ENCODE data around the gene GOLGA6A. TPM values are rescaled to one million over a fixed set of nuclear protein-coding genes. Genes with fewer than 3 reads are reported as not detected.

Gene GOLGA6A
- total and polyA plus RNA-seq, 2 of the 13 experiments (the other 11 are each of a cell fraction or from before 2014, with no cell fraction given), result 0.04 to 0.22 TPM

DNA sequence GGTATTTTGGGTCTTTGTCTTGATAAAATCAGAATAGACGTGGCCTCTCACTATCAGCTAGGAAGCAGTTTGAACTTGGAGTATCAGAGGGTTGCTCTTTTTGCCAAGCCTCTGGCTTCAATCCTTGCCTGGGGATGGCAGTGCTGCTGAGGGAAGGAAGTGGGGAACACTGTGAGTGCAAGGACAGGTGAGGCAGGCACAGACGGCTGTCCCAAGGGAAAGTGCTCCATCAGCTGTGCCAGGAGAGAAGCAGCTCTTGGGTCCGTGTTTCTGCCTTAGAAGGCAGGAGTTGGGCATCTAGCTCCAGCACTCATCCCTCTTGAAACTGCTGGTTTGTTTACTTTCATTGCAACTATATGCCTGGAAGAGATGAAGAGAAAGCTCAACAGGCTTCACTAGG, 54.7 kb downstream of the GOLGA6A start (continued):
- TF ChIP-seq, protein P1, sequence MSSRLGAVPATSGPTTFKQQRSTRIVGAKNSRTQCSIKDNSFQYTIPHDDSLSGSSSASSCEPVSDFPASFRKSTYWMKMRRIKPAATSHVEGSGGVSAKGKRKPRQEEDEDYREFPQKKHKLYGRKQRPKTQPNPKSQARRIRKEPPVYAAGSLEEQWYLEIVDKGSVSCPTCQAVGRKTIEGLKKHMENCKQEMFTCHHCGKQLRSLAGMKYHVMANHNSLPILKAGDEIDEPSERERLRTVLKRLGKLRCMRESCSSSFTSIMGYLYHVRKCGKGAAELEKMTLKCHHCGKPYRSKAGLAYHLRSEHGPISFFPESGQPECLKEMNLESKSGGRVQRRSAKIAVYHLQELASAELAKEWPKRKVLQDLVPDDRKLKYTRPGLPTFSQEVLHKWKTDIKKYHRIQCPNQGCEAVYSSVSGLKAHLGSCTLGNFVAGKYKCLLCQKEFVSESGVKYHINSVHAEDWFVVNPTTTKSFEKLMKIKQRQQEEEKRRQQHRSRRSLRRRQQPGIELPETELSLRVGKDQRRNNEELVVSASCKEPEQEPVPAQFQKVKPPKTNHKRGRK (CRISPR knock-in tag; IDR thresholded peaks at IDR 0.05), result no peak
- TF ChIP-seq DNMT3B (CRISPR knock-in tag; conservative IDR thresholded peaks at IDR 0.05) (no peak), ZNF317 (CRISPR knock-in tag; IDR thresholded peaks at IDR 0.05) (no peak), KLF11 (CRISPR knock-in tag; IDR thresholded peaks at IDR 0.05) (no peak), PCBP2 (optimal IDR thresholded peaks at IDR 0.05; ENCODE audit: low read depth, low read length, poor library complexity, severe bottlenecking) (no peak), SALL1 (CRISPR knock-in tag; IDR thresholded peaks at IDR 0.05) (no peak), BRD4 (CRISPR knock-in tag; IDR thresholded peaks at IDR 0.05) (no peak), MZF1 (CRISPR knock-in tag; IDR thresholded peaks at IDR 0.05; ENCODE audit: borderline replicate concordance) (no peak), MXI1 (IDR thresholded peaks at IDR 0.05; ENCODE audit: borderline replicate concordance, low read depth, low read length) (no peak), NR3C1 (CRISPR knock-in tag; IDR thresholded peaks at IDR 0.05) (no peak), KAT7 (CRISPR knock-in tag; IDR thresholded peaks at IDR 0.05; ENCODE audit: borderline replicate concordance) (no peak)
- TF ChIP-seq, protein P2, sequence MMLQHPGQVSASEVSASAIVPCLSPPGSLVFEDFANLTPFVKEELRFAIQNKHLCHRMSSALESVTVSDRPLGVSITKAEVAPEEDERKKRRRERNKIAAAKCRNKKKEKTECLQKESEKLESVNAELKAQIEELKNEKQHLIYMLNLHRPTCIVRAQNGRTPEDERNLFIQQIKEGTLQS (CRISPR knock-in tag; IDR thresholded peaks at IDR 0.05), result no peak

DNA sequence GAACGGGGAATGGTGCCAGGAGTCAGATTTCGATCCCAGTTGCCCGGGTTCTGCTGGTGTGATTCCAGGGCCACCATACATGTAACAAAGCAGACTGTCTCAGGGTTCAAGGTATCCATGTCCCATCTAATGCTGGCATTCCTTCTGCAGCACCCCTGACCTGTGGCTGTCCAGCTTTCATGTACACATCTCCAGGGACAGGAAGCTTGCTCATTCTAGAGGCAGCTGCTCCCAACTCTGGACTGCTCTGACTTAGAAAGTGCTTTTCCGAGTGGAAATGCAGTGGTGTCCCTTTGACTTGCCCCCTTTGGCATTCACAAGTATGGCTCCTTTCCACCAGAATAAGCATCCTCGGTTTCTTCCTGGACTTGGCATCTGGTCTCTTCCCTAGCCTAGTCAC, 56.9 kb downstream of the GOLGA6A start:
- 98% methylated on average over 5 of the region's 5 CpGs for WGBS (ENCODE audit: low lambda C conversion rate)
- no peaks in the 10 kb centered on the region for H3K27me3 ChIP-seq (ENCODE audit: control insufficient read depth in 1 of 2, insufficient read depth in 2 of 2, low read length in 2 of 2)
- no peak for ATAC-seq

More for the DNA sequence above, 56.9 kb downstream of the GOLGA6A start:
- Histone ChIP-seq H3K27ac (ENCODE audit: extremely low read length, insufficient read depth, low read length) (no peak overlapping the region), H3K4me2 (ENCODE audit: low read depth, low read length) (no peak overlapping the region), H3K9ac (ENCODE audit: insufficient read depth, low read depth, low read length) (no peak overlapping the region), H2AFZ (ENCODE audit: low read length) (no peak overlapping the region), H3K79me2 (ENCODE audit: insufficient read depth, low read length) (no peaks in the 10 kb centered on the region), H3K36me3 (replicated peaks in 1 of 2; ENCODE audit: control insufficient read depth in 1 of 2, insufficient read depth in 2 of 2, low read length in 2 of 2) (peaks cover 16 to 42% of the 10 kb centered on the region in 2 experiments; a peak in 4 of 5 replicates), H3K4me3 (replicated peaks in 1 of 3; ENCODE audit: insufficient read depth in 1 of 3, low read depth in 2 of 3, low read length in 3 of 3) (no peak overlapping the region), H3K9me3 (ENCODE audit: low read length) (no peaks in the 10 kb centered on the region), H4K20me1 (ENCODE audit: insufficient read depth, low read length) (no peaks in the 10 kb centered on the region), H3K4me1 (ENCODE audit: insufficient read depth, low read length) (no peaks in the 10 kb centered on the region)
- FAIRE-seq (no peak), DNase-seq (ENCODE audit: low spot score) (no peak)
- intact Hi-C loops (cut with micrococcal nuclease; ENCODE audit: unreplicated experiment), result no loop called here
- TF ChIP-seq, protein P3, sequence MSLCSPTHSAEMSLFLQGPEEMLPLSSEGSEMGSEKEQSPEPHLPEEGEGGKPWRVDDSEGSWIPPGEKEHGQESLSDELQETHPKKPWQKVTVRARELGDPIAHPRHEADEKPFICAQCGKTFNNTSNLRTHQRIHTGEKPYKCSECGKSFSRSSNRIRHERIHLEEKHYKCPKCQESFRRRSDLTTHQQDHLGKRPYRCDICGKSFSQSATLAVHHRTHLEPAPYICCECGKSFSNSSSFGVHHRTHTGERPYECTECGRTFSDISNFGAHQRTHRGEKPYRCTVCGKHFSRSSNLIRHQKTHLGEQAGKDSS (CRISPR knock-in tag; IDR thresholded peaks at IDR 0.05; ENCODE audit: borderline replicate concordance, low read depth), result no peak
- TF ChIP-seq GTF3A (CRISPR knock-in tag; conservative IDR thresholded peaks at IDR 0.05), result no peak
- TF ChIP-seq SMAD1 (CRISPR knock-in tag; IDR thresholded peaks at IDR 0.05; ENCODE audit: borderline replicate concordance, low read depth), result no peak
- no peak for TF ChIP-seq ZNF777 (CRISPR knock-in tag; IDR thresholded peaks at IDR 0.05)
- no peak for TF ChIP-seq ZNF251 (CRISPR knock-in tag; IDR thresholded peaks at IDR 0.05)
- no peak for TF ChIP-seq ZSCAN20 (CRISPR knock-in tag; IDR thresholded peaks at IDR 0.05; ENCODE audit: borderline replicate concordance)
- no peak for TF ChIP-seq RCOR2 (CRISPR knock-in tag; IDR thresholded peaks at IDR 0.05)
- TF ChIP-seq ZKSCAN1 (IDR thresholded peaks at IDR 0.05; ENCODE audit: low read length), result no peak
- BruUV-seq (replicated peaks), result no TSS peak
- ChIA-PET POLR2A (no interaction called here), CTCF (ENCODE audit: low intra/inter-chr PET ratio, low total read pairs) (no interaction called here)
- in situ Hi-C loops (cut with HindIII; ENCODE audit: extremely low pct_ligation_motif_present, low pct_unique_long_range_greater_than_20kb), result no loop called here

Measured in HepG2 (cell line).